T-helper 2 cell (primary cell): ENCODE results near the gene MTMR8.

Experiments used
- DNase-seq, 5 experiments: peaks; one replicate each; pipeline versions ENCODE4 v3.0.0 to v3.0.0-alpha.2; 2012 to 2022

Gene MTMR8

GRCh38 chrX:64306712-64307111 is 88.5 kb downstream of the MTMR8 start:
- no peak for DNase-seq

GRCh38 chrX:64291123-64291522 is 104.1 kb downstream of the MTMR8 start:
- no peak for DNase-seq

GRCh38 chrX:64265265-64265664 is 130.0 kb downstream of the MTMR8 start:
- DNase-seq: no peak

GRCh38 chrX:64230123-64230970 is 164.9 kb downstream of the MTMR8 start, which contains the start of gene ASB12:
Gene ASB12, minus strand, starts transcription at chrX:64230607. Its CDS starts 4,957 bp downstream, at chrX:64225650.
- no peak for DNase-seq

GRCh38 chrX:64229154-64229553 is 166.1 kb downstream of the MTMR8 start:
- no peak for DNase-seq
